ENCODE data around the gene MANEA.

Gene MANEA

GRCh38 chr6:95654176-95654575 is 76.8 kb downstream of the MANEA start:
- H3K27me3 ChIP-seq (replicated peaks; ENCODE audit: insufficient read depth, low read length) = no peaks in the 10 kb centered on the region
- no peaks in the 10 kb centered on the region for H3K4me1 ChIP-seq (ENCODE audit: low read length)
- no peaks in the 10 kb centered on the region for H3K36me3 ChIP-seq (replicated peaks; ENCODE audit: insufficient read depth, low read length)
- H3K4me3 ChIP-seq (ENCODE audit: low read length) = no peak overlapping the region
- H2AFZ ChIP-seq (ENCODE audit: low read length) = no peak overlapping the region
- no peak overlapping the region for H3K9ac ChIP-seq (ENCODE audit: low read length)
- no peaks in the 10 kb centered on the region for H3K9me2 ChIP-seq (replicated peaks; ENCODE audit: insufficient read depth, low read length)
- H3K4me2 ChIP-seq (ENCODE audit: low read depth, low read length) = no peak overlapping the region
- H3F3A ChIP-seq (ENCODE audit: insufficient read depth, low read length) = no peaks in the 10 kb centered on the region
- no peak for DNase-seq
- no peaks in the 10 kb centered on the region for H3K9me3 ChIP-seq (replicated peaks; ENCODE audit: insufficient read depth, low read length)
- no peaks in the 10 kb centered on the region for H4K20me1 ChIP-seq (ENCODE audit: insufficient read depth, low read length)
- TF ChIP-seq EZH2phosphoT487 (IDR thresholded peaks at IDR 0.05; ENCODE audit: low read length) (no peak), CTCF (IDR thresholded peaks at IDR 0.05; ENCODE audit: low read length) (no peak), EZH2 (optimal IDR thresholded peaks at IDR 0.05; ENCODE audit: low read depth, low read length) (no peak)
- H3K79me2 ChIP-seq (ENCODE audit: low read length) = no peaks in the 10 kb centered on the region
- no peak overlapping the region for H3K27ac ChIP-seq (ENCODE audit: low read length)

- no peaks in the 10 kb centered on the region for H3K79me2 ChIP-seq (ENCODE audit: low read length)
- H3K4me2 ChIP-seq (ENCODE audit: low read depth, low read length) = no peak overlapping the region
- no peak overlapping the region for H3K4me3 ChIP-seq (ENCODE audit: low read length)
- no peaks in the 10 kb centered on the region for H3K36me3 ChIP-seq (replicated peaks; ENCODE audit: insufficient read depth, low read length)
- H3K4me1 ChIP-seq (ENCODE audit: low read length) = no peaks in the 10 kb centered on the region
- no peaks in the 10 kb centered on the region for H3K9me2 ChIP-seq (replicated peaks; ENCODE audit: insufficient read depth, low read length)
- H2AFZ ChIP-seq (ENCODE audit: low read length) = no peak overlapping the region
- H3K9me3 ChIP-seq (replicated peaks; ENCODE audit: insufficient read depth, low read length) = no peaks in the 10 kb centered on the region
- no peaks in the 10 kb centered on the region for H3K27me3 ChIP-seq (replicated peaks; ENCODE audit: insufficient read depth, low read length)
- H3K27ac ChIP-seq (ENCODE audit: low read length) = no peak overlapping the region
- no peaks in the 10 kb centered on the region for H3F3A ChIP-seq (ENCODE audit: insufficient read depth, low read length)
- H4K20me1 ChIP-seq (ENCODE audit: insufficient read depth, low read length) = no peaks in the 10 kb centered on the region
- no peak for TF ChIP-seq CTCF (IDR thresholded peaks at IDR 0.05; ENCODE audit: low read length)
- no peak overlapping the region for H3K9ac ChIP-seq (ENCODE audit: low read length)
- no peak for DNase-seq
Measured at GRCh38 chr6:95658886-95659285, 81.6 kb downstream of the MANEA start.
